Astrocyte of the cerebellum (primary cell): ENCODE results near the gene DIDO1.

Source experiments
- DNase-seq: peaks from one replicate; pipeline ENCODE4 v3.0.0-alpha.2; 2011; ENCODE audit warnings: low read depth
- H3K4me3 ChIP-seq: 2 replicates; pipeline ENCODE4 v1.5.1; 2011; ENCODE audit warnings: mild to moderate bottlenecking, low read depth, low read length, moderate library complexity
- in situ Hi-C: cut with HindIII; loops from 2 replicates; pipeline ENCODE4 v1.10.0; 2017; ENCODE audit warnings: low sequenced_read_pairs
- TF ChIP-seq, protein P1 (sequence below): IDR thresholded peaks from 2 replicates; pipeline ENCODE4 v1.5.1; 2012; ENCODE audit warnings: low read length, low read depth, moderate library complexity, mild to moderate bottlenecking; ENCODE audit errors: missing control alignments

DIDO1 gene

DNA sequence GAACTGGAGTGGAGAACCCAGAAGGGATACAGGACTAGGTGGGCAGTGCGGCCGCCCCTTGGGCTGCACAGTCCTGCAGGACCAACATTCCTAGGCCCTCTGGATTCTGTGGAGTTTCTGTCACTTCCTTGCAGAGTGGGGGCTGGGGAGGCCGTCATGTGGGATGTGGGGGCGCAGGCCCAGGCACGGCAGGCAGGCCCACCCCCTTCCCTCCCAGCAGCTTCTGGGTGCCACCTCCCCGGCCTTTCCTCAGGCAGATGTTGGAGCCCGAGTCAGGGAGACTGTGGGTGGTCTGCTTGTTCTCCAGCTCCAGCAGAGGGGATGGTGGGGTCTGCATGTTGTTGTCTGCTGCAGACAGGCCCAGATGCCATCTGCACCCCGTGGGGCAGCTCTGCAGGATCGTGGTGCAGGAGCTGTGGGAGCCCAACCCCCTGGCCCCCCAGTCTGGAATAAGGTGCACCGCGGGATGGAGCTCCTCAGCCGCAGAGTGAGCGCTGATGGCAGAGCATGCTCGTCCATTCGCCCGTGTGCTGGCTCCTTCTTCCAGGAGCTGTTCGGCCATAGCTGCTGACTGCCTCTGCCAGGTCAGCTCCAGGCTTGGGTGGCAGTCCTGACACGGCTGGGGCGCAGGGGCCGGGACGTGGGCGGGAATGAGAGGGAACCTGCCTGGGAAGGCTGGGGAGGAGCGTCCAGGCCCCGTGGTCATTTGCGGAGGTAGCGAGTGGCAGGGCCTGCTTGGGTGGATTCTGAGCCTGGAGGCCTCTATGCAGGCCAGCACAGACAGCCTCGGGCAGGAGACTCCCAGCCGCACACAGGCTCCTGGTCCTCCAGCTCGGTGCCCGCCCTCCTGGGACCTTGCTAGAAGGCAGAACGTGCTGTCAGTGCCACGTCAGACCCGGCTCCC lies 44.3 kb upstream of the DIDO1 start:
- no peak for DNase-seq
- H3K4me3 ChIP-seq, result no peak overlapping the region
- in situ Hi-C loops, result no loop called here
- TF ChIP-seq, protein P1, sequence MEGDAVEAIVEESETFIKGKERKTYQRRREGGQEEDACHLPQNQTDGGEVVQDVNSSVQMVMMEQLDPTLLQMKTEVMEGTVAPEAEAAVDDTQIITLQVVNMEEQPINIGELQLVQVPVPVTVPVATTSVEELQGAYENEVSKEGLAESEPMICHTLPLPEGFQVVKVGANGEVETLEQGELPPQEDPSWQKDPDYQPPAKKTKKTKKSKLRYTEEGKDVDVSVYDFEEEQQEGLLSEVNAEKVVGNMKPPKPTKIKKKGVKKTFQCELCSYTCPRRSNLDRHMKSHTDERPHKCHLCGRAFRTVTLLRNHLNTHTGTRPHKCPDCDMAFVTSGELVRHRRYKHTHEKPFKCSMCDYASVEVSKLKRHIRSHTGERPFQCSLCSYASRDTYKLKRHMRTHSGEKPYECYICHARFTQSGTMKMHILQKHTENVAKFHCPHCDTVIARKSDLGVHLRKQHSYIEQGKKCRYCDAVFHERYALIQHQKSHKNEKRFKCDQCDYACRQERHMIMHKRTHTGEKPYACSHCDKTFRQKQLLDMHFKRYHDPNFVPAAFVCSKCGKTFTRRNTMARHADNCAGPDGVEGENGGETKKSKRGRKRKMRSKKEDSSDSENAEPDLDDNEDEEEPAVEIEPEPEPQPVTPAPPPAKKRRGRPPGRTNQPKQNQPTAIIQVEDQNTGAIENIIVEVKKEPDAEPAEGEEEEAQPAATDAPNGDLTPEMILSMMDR, result no peak

DNA sequence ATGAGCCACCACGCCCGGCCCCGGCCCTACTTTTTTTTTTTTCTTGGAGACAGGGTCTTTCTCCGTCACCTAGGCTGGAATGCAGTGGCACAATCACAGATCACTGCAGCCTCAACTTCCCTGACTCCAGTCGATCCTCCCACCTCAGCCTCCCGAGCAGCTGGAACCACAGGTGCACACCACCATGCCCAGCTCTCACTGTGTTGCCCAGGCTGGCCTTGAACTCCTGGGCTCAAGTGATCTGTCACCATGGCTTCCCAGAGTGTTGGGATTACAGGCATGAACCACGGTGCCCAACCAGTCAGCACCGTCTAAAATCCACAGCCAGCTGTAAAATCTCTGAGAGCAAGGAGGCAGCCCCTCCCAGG lies 43.6 kb upstream of the DIDO1 start:
- in situ Hi-C loops, result no loop called here
- H3K4me3 ChIP-seq, result no peak overlapping the region
- TF ChIP-seq, protein P1, result no peak
- DNase-seq, result no peak

DNA sequence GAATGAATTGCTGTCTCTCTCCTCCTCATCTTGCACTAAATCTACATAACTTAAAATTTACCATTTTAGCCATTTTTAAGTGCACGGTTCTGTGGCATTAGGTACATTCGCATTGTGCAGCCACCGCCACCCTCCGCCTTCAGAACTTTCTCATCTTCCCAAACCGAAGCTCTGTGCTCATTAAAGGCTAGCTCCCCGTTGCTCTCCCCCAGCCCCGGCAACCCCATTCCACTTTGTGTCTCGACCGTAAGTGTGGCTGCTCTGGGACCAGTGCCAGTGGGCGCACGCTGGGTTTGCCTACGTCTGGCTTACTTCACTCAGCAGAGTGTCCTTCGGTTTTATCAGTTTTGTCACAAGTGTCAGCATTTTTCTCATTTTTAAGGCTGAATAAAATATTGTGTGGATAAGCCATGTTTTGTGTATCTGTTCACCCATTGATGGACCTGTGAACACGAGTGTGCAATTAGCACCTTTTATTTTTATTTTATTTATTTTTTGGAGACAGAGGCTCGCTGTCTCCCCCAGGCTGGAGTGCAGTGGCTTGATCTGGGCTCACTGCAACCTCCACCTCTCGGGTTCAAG lies 43.0 kb upstream of the DIDO1 start:
- no peak overlapping the region for H3K4me3 ChIP-seq
- in situ Hi-C loops, result no loop called here
- DNase-seq, result no peak
- TF ChIP-seq, protein P1, result no peak

DNA sequence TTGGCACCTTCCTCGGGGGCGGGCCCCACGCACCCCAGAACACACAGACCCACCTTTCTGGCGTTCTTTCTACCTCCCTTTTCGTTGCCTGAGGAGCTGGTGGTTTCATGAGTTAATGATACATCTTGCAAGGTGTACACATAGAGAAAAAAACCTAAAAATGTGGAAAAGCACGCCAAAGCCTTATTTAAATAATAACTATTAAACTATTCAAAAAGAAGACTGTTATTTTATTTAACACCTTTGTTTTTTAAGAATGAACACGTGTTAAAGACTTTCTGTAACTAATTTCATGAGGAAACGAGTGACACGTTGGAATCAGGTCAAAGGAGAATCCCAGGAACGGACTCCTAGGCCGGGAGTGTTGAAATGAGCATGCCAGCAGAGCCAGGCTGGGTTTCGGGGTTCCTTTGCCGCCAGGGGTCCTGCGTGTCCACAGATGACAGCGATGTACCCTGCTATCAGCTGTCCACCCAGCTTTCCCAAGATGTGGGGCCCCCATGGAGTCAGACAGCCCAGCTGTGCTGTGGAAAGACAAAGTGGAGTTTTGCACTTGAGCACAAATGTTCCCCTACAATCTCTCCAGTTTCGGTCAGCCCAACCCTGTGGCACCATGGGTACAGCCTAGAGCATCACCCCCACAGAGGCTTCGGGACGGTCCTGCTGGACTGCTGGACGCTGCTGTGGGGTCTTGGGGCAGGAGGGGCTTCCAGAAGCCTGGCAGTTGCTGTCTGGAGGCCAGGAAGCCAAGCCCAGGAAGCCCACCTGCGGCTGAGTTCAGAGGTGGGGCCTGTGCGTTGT lies 42.3 kb upstream of the DIDO1 start:
- TF ChIP-seq, protein P1, result no peak
- DNase-seq, result no peak
- in situ Hi-C loops, result no loop called here
- H3K4me3 ChIP-seq, result no peak overlapping the region

DNA sequence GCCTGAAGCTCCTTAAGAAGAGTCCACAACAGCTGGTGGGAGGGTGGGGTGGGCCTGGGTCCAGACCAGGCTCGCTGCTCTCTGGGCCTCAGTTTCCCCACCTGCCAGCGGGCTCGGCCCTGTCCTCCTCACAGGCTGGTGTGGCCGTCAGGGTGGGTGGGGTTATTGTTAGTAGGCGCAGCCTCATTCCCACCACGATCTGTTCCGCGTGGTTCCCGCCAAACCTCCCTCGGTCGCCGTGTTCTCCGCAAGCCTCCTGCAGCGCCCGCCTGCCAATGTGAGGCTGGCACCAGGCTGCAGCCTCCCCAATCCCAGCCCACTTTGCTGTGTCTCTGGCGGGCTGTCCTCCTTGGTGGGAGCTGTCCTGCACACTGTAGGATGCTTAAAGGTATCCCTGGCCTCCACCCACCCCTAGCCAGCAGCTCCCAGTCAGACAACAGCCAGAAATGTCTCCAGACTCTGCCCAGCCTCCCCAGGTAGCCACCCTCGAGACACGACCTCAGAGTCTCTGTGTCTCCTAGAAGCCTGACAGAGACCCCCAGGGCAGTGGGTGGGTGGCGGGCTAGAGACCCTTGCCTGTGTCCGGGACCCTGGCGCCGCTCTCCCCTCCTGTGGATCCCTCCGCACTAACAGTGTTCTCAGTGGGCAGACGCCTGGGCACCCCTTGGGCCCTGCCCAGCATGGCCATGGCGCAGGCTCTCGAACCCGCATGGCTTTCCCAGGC lies 41.5 kb upstream of the DIDO1 start:
- in situ Hi-C loops, result no loop called here
- no peak overlapping the region for H3K4me3 ChIP-seq
- TF ChIP-seq, protein P1, result no peak
- DNase-seq, result no peak

DNA sequence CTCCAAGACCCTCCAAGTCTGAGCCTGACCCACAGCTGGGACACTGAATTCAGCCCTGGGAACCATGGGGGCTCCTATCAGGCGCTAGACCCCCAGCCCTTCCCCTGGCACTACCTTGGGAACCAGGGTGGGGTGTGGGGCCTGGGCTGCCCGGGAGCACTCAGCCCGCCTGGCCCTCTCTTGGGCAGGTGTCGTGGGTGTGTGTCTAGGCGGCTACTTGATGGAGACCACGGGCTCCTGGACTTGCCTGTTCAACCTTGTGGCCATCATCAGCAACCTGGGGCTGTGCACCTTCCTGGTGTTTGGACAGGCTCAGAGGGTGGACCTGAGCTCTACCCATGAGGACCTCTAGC lies 40.8 kb upstream of the DIDO1 start:
- in situ Hi-C loops, result no loop called here
- TF ChIP-seq, protein P1, result no peak
- H3K4me3 ChIP-seq, result no peak overlapping the region
- no peak for DNase-seq
